ENCODE measurements around the gene GHRHR. TPM values are rescaled to one million over a fixed set of nuclear protein-coding genes. Genes with fewer than 3 reads are reported as not detected.

Gene GHRHR
- total RNA-seq, 1 donor from 2014 or later: not detected

DNA sequence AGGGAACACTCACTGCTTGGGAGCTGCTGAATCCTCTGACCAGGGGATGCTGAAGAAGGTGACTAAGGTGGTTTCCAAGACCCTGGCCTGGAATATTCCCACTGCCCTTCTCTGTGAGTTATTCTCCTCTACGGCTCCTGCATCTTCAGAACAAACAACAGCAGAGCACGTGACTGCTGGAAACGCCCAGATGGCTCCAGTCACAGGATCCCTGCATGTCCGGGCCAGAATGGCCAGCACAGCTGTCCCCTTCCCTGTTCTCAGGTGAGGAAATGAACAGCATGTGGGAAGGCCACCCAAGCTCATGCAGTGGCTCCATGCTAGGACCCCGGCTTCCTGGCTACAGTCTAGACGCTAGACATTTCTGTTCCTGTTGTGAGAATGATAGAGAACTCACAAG, 43.1 kb downstream of the GHRHR start:
- no peak for DNase-seq

DNA sequence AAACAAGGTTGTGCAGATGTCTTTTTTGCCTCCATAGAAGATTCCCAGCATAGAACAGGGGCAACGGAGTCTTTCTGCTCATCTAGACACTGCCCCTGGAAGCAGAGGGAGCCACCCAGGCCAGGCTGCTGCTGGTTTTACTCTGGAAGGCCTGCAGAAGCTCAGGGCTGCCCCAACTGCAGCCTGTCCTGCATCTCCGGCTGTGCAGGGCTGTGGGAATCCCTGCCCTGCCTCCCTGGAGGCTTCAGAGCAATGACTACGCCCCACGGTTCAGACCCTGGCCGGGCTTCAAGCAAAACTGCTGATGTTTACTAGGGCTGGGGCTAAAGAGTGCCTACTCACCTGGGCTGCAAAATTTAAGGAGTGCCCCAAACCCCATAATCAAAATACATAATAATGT, 43.9 kb downstream of the GHRHR start:
- DNase-seq: no peak

DNA sequence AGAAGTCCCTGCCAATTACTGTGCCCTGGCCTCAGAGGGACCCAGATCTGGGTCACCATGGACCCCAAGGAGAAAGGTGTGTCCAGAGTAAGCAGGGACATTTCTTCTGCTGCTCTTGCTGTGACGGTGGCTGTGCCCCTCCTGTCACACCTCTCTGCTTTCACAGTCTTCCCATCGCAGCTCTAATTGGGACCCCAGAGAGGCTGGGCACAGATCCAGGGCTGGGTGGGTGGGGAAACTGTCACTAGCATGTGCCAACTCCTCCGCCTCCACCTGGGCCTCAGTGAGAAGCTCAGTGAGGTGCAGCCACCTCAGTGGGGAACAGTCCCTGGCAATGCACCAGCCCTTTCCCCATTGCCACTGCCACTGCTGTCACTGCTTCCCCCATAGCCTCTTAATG, 51.1 kb downstream of the GHRHR start:
- no peak for DNase-seq

DNA sequence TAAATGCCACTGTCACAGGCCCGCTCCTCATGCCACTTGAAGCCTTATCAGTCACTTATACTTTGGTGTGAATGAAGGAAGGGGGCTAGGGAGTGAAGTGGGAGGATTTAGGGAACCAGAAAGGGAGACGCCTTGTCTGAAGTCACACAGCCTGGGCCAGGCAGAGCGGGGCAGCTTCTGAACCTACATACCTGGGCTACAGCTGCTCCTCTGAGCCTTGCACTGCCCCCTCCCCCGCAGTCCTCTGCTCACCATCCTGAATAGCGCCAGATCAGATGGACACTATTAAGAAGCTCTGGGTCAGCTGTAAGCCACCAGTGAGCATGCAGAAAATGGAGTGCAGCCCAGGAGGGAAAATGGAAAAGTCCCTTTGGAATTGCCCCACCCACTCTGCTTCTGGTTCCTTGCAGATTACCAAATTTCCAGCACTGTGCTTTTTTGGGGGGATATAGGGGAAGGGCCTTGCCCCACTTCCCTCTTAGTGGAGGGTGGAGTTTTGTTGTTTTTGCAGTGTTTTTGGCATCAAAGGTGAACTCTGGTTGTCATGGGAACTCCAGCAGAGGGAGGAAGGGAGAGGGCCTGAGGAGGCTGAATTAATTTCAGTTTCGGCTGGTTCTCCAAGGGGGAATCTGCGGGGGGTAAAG, 53.4 kb downstream of the GHRHR start:
- DNase-seq: no peak

DNA sequence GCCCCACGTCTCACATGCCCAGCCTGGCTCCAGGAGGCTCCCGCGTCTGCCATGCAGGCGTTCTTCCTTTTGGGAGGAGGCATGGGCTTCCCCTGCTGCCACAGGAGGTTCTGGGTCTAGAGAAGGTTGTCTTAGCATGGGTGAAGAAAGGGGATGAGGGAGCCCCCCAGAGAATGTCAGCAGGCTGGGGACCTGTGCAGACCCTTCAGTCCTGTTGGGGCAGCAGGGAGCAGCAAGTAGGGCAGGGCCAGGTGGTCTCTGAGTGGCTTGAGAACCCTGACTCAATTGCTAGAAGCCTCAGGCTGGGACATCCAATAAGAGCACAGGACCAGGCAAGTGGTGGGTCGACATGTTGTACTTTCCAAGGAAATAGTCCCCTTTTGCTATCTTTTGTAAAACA, 54.0 kb downstream of the GHRHR start:
- DNase-seq: no peak

DNA sequence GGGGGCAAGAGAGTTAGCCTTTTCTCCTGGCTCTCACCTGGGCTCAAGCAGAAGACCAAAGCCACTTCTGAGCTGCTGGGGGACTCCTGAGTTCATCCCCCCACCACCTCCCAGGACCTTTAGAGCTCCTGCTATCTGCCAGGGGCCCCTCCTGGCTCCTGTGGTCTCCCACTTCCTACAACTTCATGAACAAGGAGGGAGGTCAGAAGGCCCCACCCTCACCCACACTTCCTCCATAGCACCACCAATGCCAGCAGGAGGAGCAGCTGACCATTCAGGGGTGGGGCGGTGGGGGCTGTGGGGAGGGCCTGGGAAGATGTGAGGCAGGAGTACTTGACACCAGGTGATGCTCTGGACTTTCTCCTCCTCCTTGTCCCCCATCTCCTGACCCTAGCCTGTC, 55.8 kb downstream of the GHRHR start:
- DNase-seq: no peak

DNA sequence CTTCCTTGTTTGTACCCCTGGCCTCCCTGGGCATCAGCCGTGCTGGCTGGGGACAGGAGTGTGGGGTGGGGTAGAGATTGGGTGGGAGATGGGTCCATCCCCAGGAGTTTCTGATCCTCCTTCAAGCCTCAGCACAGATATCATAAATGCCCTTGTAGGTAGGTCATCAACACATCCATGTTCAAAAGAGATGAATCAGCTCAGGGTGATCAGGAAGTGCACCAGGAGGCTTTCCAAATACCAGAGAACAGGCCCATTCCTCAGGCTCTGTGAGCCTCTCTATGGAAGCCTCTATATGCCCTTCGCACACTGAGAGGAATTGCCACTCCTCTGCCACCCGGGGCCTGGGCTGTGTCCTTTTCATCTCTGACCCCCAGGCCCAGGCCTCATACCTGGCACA, 56.4 kb downstream of the GHRHR start:
- DNase-seq: no peak

DNA sequence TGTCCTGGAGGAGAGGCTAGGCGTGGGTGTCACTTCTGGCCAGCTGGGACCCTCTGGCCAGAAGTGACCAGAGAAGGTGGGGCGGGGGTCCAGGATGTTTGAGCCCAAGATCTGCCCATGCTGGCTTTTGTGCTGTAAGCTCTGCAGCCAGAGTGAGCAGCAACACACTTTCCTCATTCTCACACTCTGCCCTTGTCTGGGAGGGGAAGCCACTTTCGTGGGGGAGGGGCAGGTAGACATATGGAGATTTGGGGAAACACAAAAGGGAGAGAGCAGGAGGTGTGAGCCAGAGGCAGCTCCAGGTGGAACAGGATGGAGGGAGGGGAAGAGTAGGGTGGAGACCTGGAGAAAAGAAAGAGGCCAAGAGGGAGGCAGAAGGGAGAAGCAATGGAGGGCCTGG, 56.9 kb downstream of the GHRHR start:
- DNase-seq: no peak

DNA sequence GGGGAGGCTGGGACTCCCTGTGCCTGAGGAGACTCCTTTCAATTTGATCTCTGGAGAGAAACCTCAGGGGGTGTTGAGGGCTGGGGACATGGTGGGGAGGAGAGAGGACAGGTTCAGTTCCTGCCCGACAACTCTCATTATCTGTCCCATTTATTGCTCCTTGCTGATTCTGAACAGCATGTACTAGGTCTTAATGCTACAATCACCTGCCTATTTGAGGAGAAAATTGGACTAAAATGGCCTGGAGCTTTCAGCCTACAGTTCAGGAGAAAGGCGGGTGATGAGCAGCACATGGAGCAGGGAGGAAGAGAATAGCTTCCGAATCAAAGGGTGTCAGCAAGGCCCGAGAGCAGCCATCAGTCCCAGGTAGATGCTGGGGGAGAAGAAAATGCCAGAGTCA, 58.4 kb downstream of the GHRHR start:
- no peak for DNase-seq

DNA sequence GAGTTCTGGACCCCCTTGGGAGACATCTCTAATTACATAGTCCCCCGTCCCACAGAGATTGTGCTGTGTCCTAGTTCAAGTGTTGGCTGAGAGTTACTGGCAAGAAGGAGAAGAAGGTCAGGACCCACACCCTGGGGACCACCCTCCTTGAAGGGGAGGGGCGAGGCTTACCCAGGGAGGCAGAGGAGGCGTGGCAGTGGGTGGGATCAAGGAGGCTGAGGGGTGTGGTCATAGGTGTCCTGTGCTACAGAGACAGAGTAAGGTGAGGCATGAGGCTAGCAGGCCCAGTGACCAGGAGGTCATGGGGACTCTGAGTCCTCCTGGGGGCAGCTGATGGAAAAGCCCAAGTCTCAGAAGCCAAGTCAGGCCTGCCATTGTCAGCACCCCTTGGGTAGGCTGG, 59.0 kb downstream of the GHRHR start:
- DNase-seq: no peak

DNA sequence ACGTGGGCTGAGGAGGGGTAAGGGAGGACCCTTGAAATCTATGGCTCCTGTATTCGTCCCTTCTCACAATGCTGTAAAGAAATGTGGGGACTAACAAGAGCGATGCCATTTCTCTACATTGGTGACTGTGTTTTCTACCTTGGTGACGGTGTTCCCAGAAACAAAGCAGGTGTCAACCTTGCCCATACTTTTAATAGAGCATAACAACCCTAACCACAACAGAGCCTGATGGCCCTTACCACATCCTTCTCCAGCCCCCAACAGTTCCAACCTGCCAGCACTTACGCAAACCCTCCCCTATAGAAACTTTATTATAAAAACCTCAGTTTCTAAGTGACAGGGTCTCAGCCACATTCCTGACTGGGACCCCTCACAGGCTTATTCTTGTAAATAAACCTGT, 60.1 kb downstream of the GHRHR start:
- no peak for DNase-seq

DNA sequence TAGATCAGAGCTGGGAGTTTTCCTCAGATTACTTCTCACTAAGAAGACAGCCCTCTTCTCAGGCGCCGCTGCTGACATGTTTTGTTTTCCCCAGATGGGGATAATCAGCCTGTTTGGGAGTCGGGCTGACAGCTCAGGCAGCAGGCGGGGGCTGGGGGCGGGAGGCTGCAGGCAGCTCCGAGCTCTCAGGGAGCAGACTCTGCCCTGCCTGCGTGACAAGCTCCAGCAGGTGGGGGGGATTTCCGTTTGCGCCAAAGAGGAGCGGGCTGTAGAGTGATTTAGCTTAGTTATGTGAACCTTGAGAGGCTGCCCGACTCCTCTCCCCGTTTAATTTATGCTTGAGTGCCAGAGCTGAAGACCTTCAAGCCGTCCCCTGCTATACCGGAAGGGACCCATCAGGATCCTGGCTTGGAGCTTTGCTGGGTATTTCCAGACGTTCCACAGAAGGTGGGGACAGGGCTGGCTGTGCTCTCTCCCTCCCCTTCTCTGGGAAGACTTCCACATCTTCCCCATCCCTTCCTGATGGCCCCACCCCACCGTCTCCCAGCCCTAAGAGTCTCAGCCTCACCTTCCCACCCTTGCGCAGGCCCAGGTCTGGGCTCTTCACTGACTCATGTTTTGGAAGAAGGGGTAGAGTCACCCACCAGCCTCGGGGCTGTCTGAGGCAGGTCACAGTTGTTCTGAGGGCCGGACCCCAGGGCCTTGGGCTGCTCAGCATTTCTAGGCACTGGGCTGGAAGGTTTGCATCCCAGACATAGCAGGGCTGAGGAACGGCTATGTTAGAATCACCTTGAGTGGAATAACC, 63.6 kb downstream of the GHRHR start:
- DNase-seq: peak; percentile 80

DNA sequence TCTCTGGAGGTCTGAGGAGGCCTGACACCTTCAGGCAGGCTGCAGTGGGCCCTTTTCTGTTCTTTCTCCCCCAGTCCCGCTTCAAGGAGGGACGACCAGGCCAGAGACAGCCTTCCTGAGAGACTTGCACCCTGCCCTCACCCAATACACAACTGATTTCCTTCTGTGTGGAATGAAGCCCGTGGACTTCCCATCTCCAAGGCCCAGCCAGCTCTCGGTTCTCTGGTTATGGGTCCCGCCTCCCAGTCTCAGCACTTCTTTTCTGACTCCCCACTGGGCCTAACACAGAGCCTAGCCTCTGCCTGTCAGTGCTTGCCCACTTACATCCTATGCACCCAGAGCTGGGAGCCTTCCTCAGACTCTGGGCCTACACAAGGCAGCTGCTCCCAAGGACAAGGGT, 64.3 kb downstream of the GHRHR start:
- no peak for DNase-seq

DNA sequence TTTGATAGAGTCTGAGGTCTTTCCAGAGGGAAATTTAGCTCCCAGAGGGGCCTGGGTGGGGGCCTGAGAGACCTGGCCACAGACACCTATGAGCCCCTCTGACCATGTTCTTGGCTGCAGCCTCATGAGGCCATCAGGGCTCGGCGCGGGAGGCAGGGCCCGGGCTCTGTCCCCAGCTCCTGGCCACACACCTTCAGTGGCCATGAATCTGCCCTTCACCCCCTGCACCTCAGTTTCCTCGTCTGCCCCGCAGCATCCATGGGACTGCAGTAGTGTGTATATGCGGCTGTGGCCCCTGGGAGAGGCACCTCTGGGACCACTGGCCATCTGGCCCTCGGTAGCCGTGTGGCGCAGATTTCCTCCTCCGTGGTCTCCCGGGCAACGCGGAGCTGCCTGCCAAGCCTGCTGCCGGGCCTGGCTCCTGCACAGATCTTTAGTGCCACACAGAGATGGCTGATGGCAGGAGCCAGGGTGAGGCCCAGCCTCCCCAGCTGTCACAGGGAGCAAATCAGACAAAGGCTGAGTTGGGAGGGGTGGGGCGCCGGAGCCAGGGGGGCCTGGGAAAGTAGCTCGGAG, 64.8 kb downstream of the GHRHR start:
- DNase-seq: no peak

Other genes with a start within 250 kb of the GHRHR start
- 5.9 TPM for gene INMT, start 211.8 kb upstream of the GHRHR start, total RNA-seq
- gene MINDY4, start 192.5 kb upstream of the GHRHR start, total RNA-seq: 5.2 TPM
- 56.5 TPM for gene AQP1, start 52.1 kb upstream of the GHRHR start, total RNA-seq
- gene ADCYAP1R1, start 88.4 kb downstream of the GHRHR start, total RNA-seq: 3.9 TPM